ENCODE data around the gene NCF4. TPM values are rescaled to one million over a fixed set of nuclear protein-coding genes. Genes with fewer than 3 reads are reported as not detected.

The NCF4 gene
- total RNA-seq, 1 experiment from 2014 or later, result not detected

DNA sequence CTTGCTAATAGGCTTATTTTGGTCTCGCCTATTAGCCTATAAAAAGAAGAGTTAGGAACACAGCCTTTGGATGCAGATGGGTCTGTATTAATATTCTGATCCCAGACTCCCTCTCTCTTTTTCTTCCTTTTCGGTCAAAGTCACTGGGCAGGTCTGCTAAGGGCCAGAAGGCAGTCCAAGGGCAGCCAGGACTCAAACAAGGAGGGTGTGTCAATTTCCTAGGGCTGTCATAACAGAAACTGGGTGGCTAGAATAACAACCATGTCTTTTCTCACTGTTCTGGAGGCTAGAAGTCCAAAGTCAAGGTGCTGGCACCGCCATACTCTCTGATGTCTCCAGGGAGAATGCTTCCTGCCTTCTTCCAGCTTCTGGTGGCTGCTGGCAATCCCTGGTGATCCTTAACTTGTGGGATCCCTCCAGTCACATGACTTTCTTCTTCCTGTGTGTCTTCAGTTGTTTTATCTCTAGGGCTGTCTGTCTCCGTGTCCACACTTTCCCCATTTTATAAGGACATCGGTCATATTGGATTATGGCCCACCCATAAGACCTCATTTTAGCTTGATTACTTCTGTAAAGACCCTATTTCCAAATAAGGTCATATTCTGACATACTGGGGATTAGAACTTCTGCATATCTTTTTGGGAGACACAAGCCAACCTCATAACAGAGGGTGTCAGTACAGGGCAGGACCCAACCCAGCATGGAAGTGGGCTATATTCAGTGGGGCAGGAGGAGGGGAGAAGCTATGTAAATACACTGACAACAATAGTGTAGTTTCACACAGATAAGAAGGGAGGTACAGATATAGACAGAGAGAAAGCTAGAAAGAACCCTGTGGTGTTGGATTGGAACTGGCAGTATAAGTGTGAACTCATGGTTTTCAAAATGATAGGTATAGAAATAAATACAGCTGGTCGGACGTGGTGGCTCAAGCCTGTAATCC lies 46.7 kb downstream of the NCF4 start:
- ATAC-seq, result no peak
- ChIA-PET CTCF (interaction anchor here (0.6 to 0.7 kb wide), 2 partner anchors 255 to 686 kb away, joined by 3 to 5 read pairs; no protein-coding TSS in a partner anchor), POLR2A (no interaction called here)
- no TSS peak for BruUV-seq (replicated peaks)
- intact Hi-C loops (cut with micrococcal nuclease; ENCODE audit: unreplicated experiment), result no loop called here
- no peaks in the 10 kb centered on the region for H3K4me1 ChIP-seq (ENCODE audit: control insufficient read depth, insufficient read depth, low read length)
- H3K4me3 ChIP-seq (ENCODE audit: low read depth in 2 of 2, low read length in 2 of 2), result no peak overlapping the region
- no peak overlapping the region for H3K27ac ChIP-seq (ENCODE audit: low read length)
- in situ Hi-C loops (cut with HindIII; ENCODE audit: low pct_unique_long_range_greater_than_20kb, low sequenced_read_pairs), result no loop called here
- no peaks in the 10 kb centered on the region for H3K36me3 ChIP-seq (ENCODE audit: control insufficient read depth, insufficient read depth, low read length)
- H3K27me3 ChIP-seq (ENCODE audit: control insufficient read depth, insufficient read depth, low read length), result no peaks in the 10 kb centered on the region
- H3K9me3 ChIP-seq (ENCODE audit: control insufficient read depth, insufficient read depth, low read depth, low read length), result no peaks in the 10 kb centered on the region
- DNase-seq (ENCODE audit: low read depth, low spot score), result no peak
- TF ChIP-seq TCF7L2 (IDR thresholded peaks at IDR 0.05; ENCODE audit: low read depth, low read length), result no peak

DNA sequence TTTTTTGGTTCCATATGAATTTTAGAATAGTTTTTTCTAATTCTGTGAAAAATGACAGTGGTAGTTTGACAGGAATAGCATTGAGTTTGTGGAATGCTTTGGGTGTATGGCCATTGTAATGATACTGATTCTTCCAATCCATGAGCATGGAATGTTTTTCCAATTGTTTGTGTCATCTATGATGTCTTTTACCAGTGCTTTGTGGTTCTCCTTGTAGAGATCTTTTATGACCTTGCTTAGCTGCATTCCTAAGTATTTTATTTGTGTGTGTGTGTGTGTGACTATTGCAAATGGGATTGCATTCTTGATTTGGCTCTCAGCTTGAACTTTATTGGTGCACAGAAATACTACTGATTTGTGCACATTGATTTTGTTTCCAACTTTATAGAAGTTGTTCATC lies 49.7 kb downstream of the NCF4 start:
- H3K36me3 ChIP-seq (ENCODE audit: control insufficient read depth, insufficient read depth, low read length), result no peaks in the 10 kb centered on the region
- DNase-seq (ENCODE audit: low read depth, low spot score) (no peak), ATAC-seq (no peak)
- CTCF ChIA-PET, result no interaction called here
- H3K4me1 ChIP-seq (ENCODE audit: control insufficient read depth, insufficient read depth, low read length), result no peaks in the 10 kb centered on the region
- H3K27ac ChIP-seq (ENCODE audit: low read length), result no peak overlapping the region
- H3K9me3 ChIP-seq (ENCODE audit: control insufficient read depth, insufficient read depth, low read depth, low read length), result no peaks in the 10 kb centered on the region
- in situ Hi-C loops (cut with HindIII; ENCODE audit: low pct_unique_long_range_greater_than_20kb, low sequenced_read_pairs) (no loop called here), intact Hi-C loops (cut with micrococcal nuclease; ENCODE audit: unreplicated experiment) (no loop called here)
- POLR2A ChIA-PET, result no interaction called here
- H3K4me3 ChIP-seq (ENCODE audit: low read depth in 2 of 2, low read length in 2 of 2), result no peak overlapping the region
- H3K27me3 ChIP-seq (ENCODE audit: control insufficient read depth, insufficient read depth, low read length), result no peaks in the 10 kb centered on the region
- no TSS peak for BruUV-seq (replicated peaks)
- no peak for TF ChIP-seq POLR2AphosphoS5 (IDR thresholded peaks at IDR 0.05; ENCODE audit: low read depth, low read length)
- TF ChIP-seq, protein P1, sequence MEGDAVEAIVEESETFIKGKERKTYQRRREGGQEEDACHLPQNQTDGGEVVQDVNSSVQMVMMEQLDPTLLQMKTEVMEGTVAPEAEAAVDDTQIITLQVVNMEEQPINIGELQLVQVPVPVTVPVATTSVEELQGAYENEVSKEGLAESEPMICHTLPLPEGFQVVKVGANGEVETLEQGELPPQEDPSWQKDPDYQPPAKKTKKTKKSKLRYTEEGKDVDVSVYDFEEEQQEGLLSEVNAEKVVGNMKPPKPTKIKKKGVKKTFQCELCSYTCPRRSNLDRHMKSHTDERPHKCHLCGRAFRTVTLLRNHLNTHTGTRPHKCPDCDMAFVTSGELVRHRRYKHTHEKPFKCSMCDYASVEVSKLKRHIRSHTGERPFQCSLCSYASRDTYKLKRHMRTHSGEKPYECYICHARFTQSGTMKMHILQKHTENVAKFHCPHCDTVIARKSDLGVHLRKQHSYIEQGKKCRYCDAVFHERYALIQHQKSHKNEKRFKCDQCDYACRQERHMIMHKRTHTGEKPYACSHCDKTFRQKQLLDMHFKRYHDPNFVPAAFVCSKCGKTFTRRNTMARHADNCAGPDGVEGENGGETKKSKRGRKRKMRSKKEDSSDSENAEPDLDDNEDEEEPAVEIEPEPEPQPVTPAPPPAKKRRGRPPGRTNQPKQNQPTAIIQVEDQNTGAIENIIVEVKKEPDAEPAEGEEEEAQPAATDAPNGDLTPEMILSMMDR (IDR thresholded peaks at IDR 0.05), result no peak
- TF ChIP-seq, protein P2, sequence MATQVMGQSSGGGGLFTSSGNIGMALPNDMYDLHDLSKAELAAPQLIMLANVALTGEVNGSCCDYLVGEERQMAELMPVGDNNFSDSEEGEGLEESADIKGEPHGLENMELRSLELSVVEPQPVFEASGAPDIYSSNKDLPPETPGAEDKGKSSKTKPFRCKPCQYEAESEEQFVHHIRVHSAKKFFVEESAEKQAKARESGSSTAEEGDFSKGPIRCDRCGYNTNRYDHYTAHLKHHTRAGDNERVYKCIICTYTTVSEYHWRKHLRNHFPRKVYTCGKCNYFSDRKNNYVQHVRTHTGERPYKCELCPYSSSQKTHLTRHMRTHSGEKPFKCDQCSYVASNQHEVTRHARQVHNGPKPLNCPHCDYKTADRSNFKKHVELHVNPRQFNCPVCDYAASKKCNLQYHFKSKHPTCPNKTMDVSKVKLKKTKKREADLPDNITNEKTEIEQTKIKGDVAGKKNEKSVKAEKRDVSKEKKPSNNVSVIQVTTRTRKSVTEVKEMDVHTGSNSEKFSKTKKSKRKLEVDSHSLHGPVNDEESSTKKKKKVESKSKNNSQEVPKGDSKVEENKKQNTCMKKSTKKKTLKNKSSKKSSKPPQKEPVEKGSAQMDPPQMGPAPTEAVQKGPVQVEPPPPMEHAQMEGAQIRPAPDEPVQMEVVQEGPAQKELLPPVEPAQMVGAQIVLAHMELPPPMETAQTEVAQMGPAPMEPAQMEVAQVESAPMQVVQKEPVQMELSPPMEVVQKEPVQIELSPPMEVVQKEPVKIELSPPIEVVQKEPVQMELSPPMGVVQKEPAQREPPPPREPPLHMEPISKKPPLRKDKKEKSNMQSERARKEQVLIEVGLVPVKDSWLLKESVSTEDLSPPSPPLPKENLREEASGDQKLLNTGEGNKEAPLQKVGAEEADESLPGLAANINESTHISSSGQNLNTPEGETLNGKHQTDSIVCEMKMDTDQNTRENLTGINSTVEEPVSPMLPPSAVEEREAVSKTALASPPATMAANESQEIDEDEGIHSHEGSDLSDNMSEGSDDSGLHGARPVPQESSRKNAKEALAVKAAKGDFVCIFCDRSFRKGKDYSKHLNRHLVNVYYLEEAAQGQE (IDR thresholded peaks at IDR 0.05; ENCODE audit: insufficient read depth in 1 of 2, low read depth in 2 of 2, low read length in 1 of 2), result no peak

DNA sequence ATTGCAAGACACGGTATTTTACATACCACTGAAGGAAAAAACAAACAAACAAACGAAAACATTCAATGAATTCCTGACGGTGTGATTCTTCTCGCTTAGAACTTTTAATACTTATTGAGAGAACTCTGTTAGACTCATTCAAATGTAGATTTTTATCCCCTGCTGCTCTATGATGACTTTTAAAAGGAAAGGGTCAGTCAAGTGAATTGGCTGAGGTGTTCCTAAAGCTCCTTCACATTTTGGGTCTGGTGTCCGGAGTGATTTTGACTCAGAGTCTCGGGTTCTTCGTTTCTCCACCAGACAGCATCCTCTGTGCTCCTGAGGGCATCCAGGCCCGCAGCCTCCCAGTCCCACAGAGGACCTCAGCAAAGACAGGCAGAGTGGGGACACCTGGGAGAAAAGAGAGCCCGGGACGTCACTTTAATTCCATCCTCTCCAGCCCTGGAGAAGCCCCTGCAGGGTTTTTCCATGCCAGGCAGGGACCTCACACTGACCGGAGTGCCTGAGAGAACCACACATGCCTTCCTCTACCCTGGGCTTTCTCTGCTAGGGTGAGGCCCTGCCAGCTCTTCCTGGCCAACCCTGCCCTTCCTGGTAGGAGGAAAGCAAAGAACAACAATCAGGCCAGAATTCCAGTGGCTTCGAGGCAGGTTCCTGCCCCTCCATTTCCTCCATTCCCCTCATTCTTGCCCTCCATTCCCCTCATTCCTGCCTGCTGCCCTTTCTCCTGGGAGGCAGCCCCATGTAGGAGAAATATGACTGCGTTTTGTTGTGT lies 51.3 kb downstream of the NCF4 start:
- no peak overlapping the region for H3K27ac ChIP-seq (ENCODE audit: low read length)
- CTCF ChIA-PET, result interaction anchor here (0.6 kb wide), 1 partner anchor 50 kb away, joined by 3 read pairs; no protein-coding TSS in a partner anchor
- POLR2A ChIA-PET, result no interaction called here
- H3K36me3 ChIP-seq (ENCODE audit: control insufficient read depth, insufficient read depth, low read length), result no peaks in the 10 kb centered on the region
- no peak overlapping the region for H3K4me3 ChIP-seq (ENCODE audit: low read depth in 2 of 2, low read length in 2 of 2)
- H3K4me1 ChIP-seq (ENCODE audit: control insufficient read depth, insufficient read depth, low read length), result no peaks in the 10 kb centered on the region
- intact Hi-C loops (cut with micrococcal nuclease; ENCODE audit: unreplicated experiment) (no loop called here), in situ Hi-C loops (cut with HindIII; ENCODE audit: low pct_unique_long_range_greater_than_20kb, low sequenced_read_pairs) (no loop called here)
- H3K9me3 ChIP-seq (ENCODE audit: control insufficient read depth, insufficient read depth, low read depth, low read length), result no peaks in the 10 kb centered on the region
- DNase-seq (ENCODE audit: low read depth, low spot score), result no peak
- ATAC-seq, result no peak
- no peak for TF ChIP-seq SIN3A (IDR thresholded peaks at IDR 0.05; ENCODE audit: borderline replicate concordance, insufficient read depth, low read depth, low read length)
- no peak for TF ChIP-seq POLR2AphosphoS5 (IDR thresholded peaks at IDR 0.05; ENCODE audit: low read depth, low read length)
- TF ChIP-seq TCF7L2 (IDR thresholded peaks at IDR 0.05; ENCODE audit: low read depth, low read length), result no peak
- TF ChIP-seq, protein P1 (IDR thresholded peaks at IDR 0.05), result no peak
- TF ChIP-seq, protein P2 (IDR thresholded peaks at IDR 0.05; ENCODE audit: insufficient read depth in 1 of 2, low read depth in 2 of 2, low read length in 1 of 2), result no peak
- H3K27me3 ChIP-seq (ENCODE audit: control insufficient read depth, insufficient read depth, low read length), result no peaks in the 10 kb centered on the region
- no TSS peak for BruUV-seq (replicated peaks)

Data from Panc1 (cell line).